ENCODE data around the gene AP3S1. TPM values are rescaled to one million over a fixed set of nuclear protein-coding genes. Genes with fewer than 3 reads are reported as not detected.

AP3S1 gene
- total RNA-seq, 1 donor from 2014 or later: 131 TPM

- no peak for TF ChIP-seq CTCF (IDR thresholded peaks at IDR 0.05; ENCODE audit: partially characterized antibody, unreplicated experiment)
- Mint-ChIP-seq H3K9me3 (ENCODE audit: unreplicated experiment) (no peaks in the 10 kb centered on the region), H3K4me3 (ENCODE audit: unreplicated experiment) (no peak overlapping the region), H3K4me1 (ENCODE audit: low read depth, unreplicated experiment) (peaks cover 2% of the 10 kb centered on the region), H3K27ac (ENCODE audit: unreplicated experiment) (no peak overlapping the region), H3K36me3 (ENCODE audit: unreplicated experiment) (no peaks in the 10 kb centered on the region), H3K27me3 (ENCODE audit: unreplicated experiment) (no peaks in the 10 kb centered on the region)
- no peak for DNase-seq
Observed at GRCh38 chr5:115857057-115857479, 15.3 kb downstream of the AP3S1 start.

DNA sequence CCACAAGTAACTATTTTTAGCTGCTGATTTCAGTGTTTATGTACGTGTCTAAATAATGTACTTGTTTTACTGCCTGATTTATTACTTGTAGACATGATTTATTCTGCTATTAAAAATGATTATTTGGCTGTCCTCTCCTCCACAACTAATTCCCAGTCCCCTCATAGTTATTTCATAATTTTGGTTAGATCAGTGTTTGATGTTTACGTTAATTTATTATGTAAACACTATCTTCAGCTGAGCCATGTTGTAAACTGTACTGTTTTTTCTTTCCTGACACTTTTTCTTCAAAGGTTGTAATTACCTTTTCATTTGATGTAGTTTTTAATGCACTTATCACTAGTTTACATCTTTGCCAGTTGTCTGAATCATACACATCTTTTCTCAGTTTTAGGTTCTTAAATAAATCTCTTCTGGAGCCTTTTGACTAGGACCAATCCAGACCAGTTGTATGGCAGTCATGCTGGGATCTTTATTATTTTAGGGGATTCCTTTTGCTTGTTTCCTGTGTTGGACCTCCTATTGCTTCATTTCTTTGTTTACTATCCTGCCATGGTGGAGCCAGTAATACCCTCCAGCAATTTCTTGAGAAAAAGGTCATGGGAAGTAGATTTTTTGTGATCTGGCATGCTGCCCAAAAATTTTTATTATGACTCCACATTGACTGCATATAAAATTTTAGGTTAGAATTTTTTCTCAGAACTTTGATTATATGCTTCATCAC is 16.1 kb downstream of the AP3S1 start:
- peaks cover 2% of the 10 kb centered on the region for H3K4me1 Mint-ChIP-seq (ENCODE audit: low read depth, unreplicated experiment)
- no peaks in the 10 kb centered on the region for H3K27me3 Mint-ChIP-seq (ENCODE audit: unreplicated experiment)
- no peak for DNase-seq
- no peaks in the 10 kb centered on the region for H3K36me3 Mint-ChIP-seq (ENCODE audit: unreplicated experiment)
- H3K9me3 Mint-ChIP-seq (ENCODE audit: unreplicated experiment): no peaks in the 10 kb centered on the region
- H3K27ac Mint-ChIP-seq (ENCODE audit: unreplicated experiment): no peak overlapping the region
- H3K4me3 Mint-ChIP-seq (ENCODE audit: unreplicated experiment): no peak overlapping the region
- no peak for TF ChIP-seq CTCF (IDR thresholded peaks at IDR 0.05; ENCODE audit: partially characterized antibody, unreplicated experiment)

GRCh38 chr5:115858396-115858795 is 16.7 kb downstream of the AP3S1 start:
- peaks cover 2% of the 10 kb centered on the region for H3K4me1 Mint-ChIP-seq (ENCODE audit: low read depth, unreplicated experiment)
- no peak overlapping the region for H3K4me3 Mint-ChIP-seq (ENCODE audit: unreplicated experiment)
- no peaks in the 10 kb centered on the region for H3K36me3 Mint-ChIP-seq (ENCODE audit: unreplicated experiment)
- H3K27ac Mint-ChIP-seq (ENCODE audit: unreplicated experiment): no peak overlapping the region
- DNase-seq: no peak
- H3K9me3 Mint-ChIP-seq (ENCODE audit: unreplicated experiment): no peaks in the 10 kb centered on the region
- no peak for TF ChIP-seq CTCF (IDR thresholded peaks at IDR 0.05; ENCODE audit: partially characterized antibody, unreplicated experiment)
- no peaks in the 10 kb centered on the region for H3K27me3 Mint-ChIP-seq (ENCODE audit: unreplicated experiment)

DNA sequence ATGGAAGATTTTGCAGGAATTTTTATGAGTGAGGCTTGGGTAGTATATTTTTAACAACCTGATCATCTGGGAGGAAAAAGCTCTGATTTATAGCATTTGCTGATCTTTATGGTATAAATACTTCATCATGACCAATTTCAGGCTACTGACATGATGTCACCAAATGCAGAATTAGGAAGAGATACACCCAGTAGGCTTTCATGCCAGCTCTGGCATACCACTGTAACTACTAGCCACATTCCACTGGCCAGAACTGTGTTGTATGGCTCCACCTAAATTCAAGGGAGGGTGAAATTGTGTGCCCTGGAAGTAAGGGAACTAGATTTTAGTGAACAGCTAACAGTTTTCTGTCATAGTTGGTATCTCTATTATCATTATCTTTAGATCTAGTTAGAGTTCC is 17.6 kb downstream of the AP3S1 start:
- Mint-ChIP-seq H3K4me1 (ENCODE audit: low read depth, unreplicated experiment) (peaks cover 2% of the 10 kb centered on the region), H3K36me3 (ENCODE audit: unreplicated experiment) (no peaks in the 10 kb centered on the region), H3K9me3 (ENCODE audit: unreplicated experiment) (no peaks in the 10 kb centered on the region), H3K27me3 (ENCODE audit: unreplicated experiment) (no peaks in the 10 kb centered on the region), H3K4me3 (ENCODE audit: unreplicated experiment) (no peak overlapping the region), H3K27ac (ENCODE audit: unreplicated experiment) (no peak overlapping the region)
- no peak for TF ChIP-seq CTCF (IDR thresholded peaks at IDR 0.05; ENCODE audit: partially characterized antibody, unreplicated experiment)
- DNase-seq: no peak

DNA sequence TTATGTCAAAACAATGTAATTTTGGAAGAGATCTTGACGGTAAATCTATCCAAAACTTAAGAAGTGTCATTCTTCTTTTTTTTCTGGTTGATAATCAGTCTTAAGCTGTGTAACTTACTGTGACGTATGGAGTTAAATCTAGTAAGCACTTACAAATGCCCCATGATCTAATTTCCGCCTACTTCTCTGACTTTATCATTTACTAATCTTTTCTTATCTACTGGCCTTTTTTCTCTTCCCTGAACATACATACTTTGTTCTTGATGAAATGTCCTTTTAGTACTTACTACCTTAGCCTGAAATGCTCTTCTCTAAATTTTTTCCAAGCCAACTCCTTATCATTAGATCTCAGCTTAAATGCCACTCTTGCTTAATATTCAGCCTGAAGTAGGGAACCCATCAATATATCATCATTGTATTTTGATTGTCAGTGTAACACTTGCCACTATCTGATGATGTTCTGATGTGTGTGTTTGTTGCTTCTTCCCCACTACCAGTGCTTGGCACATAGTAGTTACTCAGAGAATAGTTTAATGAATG is 27.6 kb downstream of the AP3S1 start:
- TF ChIP-seq CTCF (IDR thresholded peaks at IDR 0.05; ENCODE audit: partially characterized antibody, unreplicated experiment): no peak
- Mint-ChIP-seq H3K9me3 (ENCODE audit: unreplicated experiment) (no peaks in the 10 kb centered on the region), H3K4me1 (ENCODE audit: low read depth, unreplicated experiment) (peaks cover 5% of the 10 kb centered on the region), H3K36me3 (ENCODE audit: unreplicated experiment) (no peaks in the 10 kb centered on the region), H3K27me3 (ENCODE audit: unreplicated experiment) (no peaks in the 10 kb centered on the region), H3K4me3 (ENCODE audit: unreplicated experiment) (no peak overlapping the region), H3K27ac (ENCODE audit: unreplicated experiment) (no peak overlapping the region)
- DNase-seq: no peak

Measured in glutamatergic neuron (in vitro differentiated cells).